Natural killer cell (primary cell): ENCODE results near the gene MUC5AC. TPM values are rescaled to one million over a fixed set of nuclear protein-coding genes. Genes with fewer than 3 reads are reported as not detected.

Experiments
- ATAC-seq, 3 donors: fragments of 150-1000 bp in 2 of 3; fragments of 200-7000 bp in 1 of 3; cut with Tn5 transposase; 1 replicate in 1 of 3; 2 replicates in 2 of 3; pipeline ENCODE4 v1.10.0; 2021; ENCODE audit warnings: mild to moderate bottlenecking in 2 of 3, moderate library complexity in 2 of 3
- DNase-seq, 2 donors: peaks; one replicate each; pipeline versions ENCODE4 v3.0.0 to v3.0.0-alpha.2; 2013 to 2021; ENCODE audit warnings: mixed read lengths in 1 of 2
- H3K27ac ChIP-seq: one replicate; pipeline ENCODE4 v1.5.1; 2013; ENCODE audit warnings: mild to moderate bottlenecking, low read length
- H3K27me3 ChIP-seq: one replicate; pipeline ENCODE4 v1.6.1; 2013; ENCODE audit warnings: low read length; ENCODE audit not compliant: control insufficient read depth, insufficient read depth
- H3K36me3 ChIP-seq: one replicate; pipeline ENCODE4 v1.6.1; 2013; ENCODE audit warnings: low read length; ENCODE audit not compliant: control insufficient read depth, insufficient read depth
- H3K4me1 ChIP-seq: one replicate; pipeline ENCODE4 v1.6.1; 2013; ENCODE audit warnings: low read length; ENCODE audit not compliant: control insufficient read depth, insufficient read depth
- H3K4me3 ChIP-seq: one replicate; pipeline ENCODE4 v1.5.1; 2013; ENCODE audit warnings: low read length
- H3K9me3 ChIP-seq: one replicate; pipeline ENCODE4 v1.6.1; 2013; ENCODE audit warnings: low read length; ENCODE audit not compliant: control insufficient read depth, insufficient read depth
- H3K27ac Mint-ChIP-seq, 2 donors: one replicate each; pipeline ENCODE4 v1.8.0; 2022; ENCODE audit warnings: mild to moderate bottlenecking in 2 of 2, mixed read lengths in 2 of 2, moderate library complexity in 1 of 2
- H3K27me3 Mint-ChIP-seq, 2 donors: one replicate each; pipeline ENCODE4 v1.8.0; 2022; ENCODE audit warnings: low read depth in 2 of 2, mixed read lengths in 2 of 2
- H3K36me3 Mint-ChIP-seq: one replicate; pipeline ENCODE4 v1.8.0; 2022; ENCODE audit warnings: mixed read lengths
- H3K4me1 Mint-ChIP-seq, 2 donors: one replicate each; pipeline ENCODE4 v1.8.0; 2022; ENCODE audit warnings: mixed read lengths in 2 of 2
- H3K4me3 Mint-ChIP-seq: one replicate; pipeline ENCODE4 v1.8.0; 2022; ENCODE audit warnings: mild to moderate bottlenecking, moderate library complexity, mixed read lengths
- H3K9me3 Mint-ChIP-seq, 2 donors: one replicate each; pipeline ENCODE4 v1.8.0; 2022; ENCODE audit warnings: mixed read lengths in 2 of 2
- CTCF ChIP-seq: fragments of 200-600 bp; IDR thresholded peaks from one replicate; pipeline ENCODE4 v1.8.0; 2022; ENCODE audit warnings: antibody characterized with exemption
- WGBS: methylation state at CpG from one replicate; pipeline ENCODE4 v1.1.7; 2013; ENCODE audit warnings: missing lambda C conversion rate; ENCODE audit not compliant: insufficient coverage; 5-methylcytosine and 5-hydroxymethylcytosine counted together
- intact Hi-C: fragments of 100-400 bp; cut with micrococcal nuclease; formaldehyde crosslinking; loops from one replicate; pipeline ENCODE4 v1.14.2; 2022
- total RNA-seq, 4 donors: library from RNA; stranded (reverse); fragments of 120-200 nt in 1 of 4; gene quantifications; one replicate each; pipeline versions ENCODE4 v1.2.3 to v1.2.4, GENCODE V29; 2013 to 2022

MUC5AC gene
- total RNA-seq, 3 donors from 2014 or later (not counting 1 experiment from before 2014, with no cell fraction given): not detected

- Mint-ChIP-seq H3K27ac (no peak overlapping the region), H3K4me3 (no peak overlapping the region), H3K36me3 (no peaks in the 10 kb centered on the region), H3K27me3 (no peaks in the 10 kb centered on the region), H3K9me3 (no peaks in the 10 kb centered on the region), H3K4me1 (no peaks in the 10 kb centered on the region)
- 91% methylated on average over 34 of the region's 34 CpGs for WGBS
- Histone ChIP-seq H3K36me3 (no peaks in the 10 kb centered on the region), H3K27ac (no peak overlapping the region), H3K9me3 (no peaks in the 10 kb centered on the region), H3K4me1 (no peaks in the 10 kb centered on the region), H3K27me3 (no peaks in the 10 kb centered on the region), H3K4me3 (no peak overlapping the region)
- DNase-seq (no peak), ATAC-seq (no peak)
- no peak for TF ChIP-seq CTCF
- intact Hi-C loops: no loop called here
Measured at GRCh38 chr11:1177020-1177770, 19.4 kb downstream of the MUC5AC start.

- intact Hi-C loops: no loop called here
- Mint-ChIP-seq H3K4me3 (no peak overlapping the region), H3K9me3 (no peaks in the 10 kb centered on the region), H3K4me1 (no peaks in the 10 kb centered on the region), H3K27me3 (no peaks in the 10 kb centered on the region), H3K36me3 (no peaks in the 10 kb centered on the region), H3K27ac (no peak overlapping the region)
- Histone ChIP-seq H3K9me3 (no peaks in the 10 kb centered on the region), H3K4me1 (no peaks in the 10 kb centered on the region), H3K27ac (no peak overlapping the region), H3K36me3 (no peaks in the 10 kb centered on the region), H3K27me3 (no peaks in the 10 kb centered on the region), H3K4me3 (no peak overlapping the region)
- TF ChIP-seq CTCF: no peak
- ATAC-seq (no peak), DNase-seq (no peak)
- 92% methylated on average over 12 of the region's 12 CpGs for WGBS
Measured at GRCh38 chr11:1177771-1178090, 20.0 kb downstream of the MUC5AC start.

- no peak overlapping the region for H3K4me3 ChIP-seq
- no peaks in the 10 kb centered on the region for H3K4me1 ChIP-seq
- no peaks in the 10 kb centered on the region for H3K27me3 ChIP-seq
- no peak for TF ChIP-seq CTCF
- ATAC-seq (no peak), DNase-seq (no peak)
- intact Hi-C loops: no loop called here
- no peak overlapping the region for H3K27ac ChIP-seq
- Mint-ChIP-seq H3K27ac (no peak overlapping the region), H3K4me3 (no peak overlapping the region), H3K27me3 (no peaks in the 10 kb centered on the region), H3K4me1 (no peaks in the 10 kb centered on the region), H3K9me3 (no peaks in the 10 kb centered on the region), H3K36me3 (no peaks in the 10 kb centered on the region)
- H3K9me3 ChIP-seq: no peaks in the 10 kb centered on the region
- WGBS: 89% methylated on average over 30 of the region's 31 CpGs
- H3K36me3 ChIP-seq: no peaks in the 10 kb centered on the region
Measured at GRCh38 chr11:1178201-1178885, 20.6 kb downstream of the MUC5AC start.
